IPS-NIHi7 (cell line): ENCODE data around the gene REV3L.
"Not testable (repeated sequence)": the region's sequence is repeated elsewhere in the genome, so short reads cannot be mapped to it uniquely, and the experiment has no call there.

Experiments
- DNase-seq: peaks from one replicate; pipeline ENCODE4 v3.0.0; 2012; ENCODE audit warnings: mixed read lengths; ENCODE audit errors: extremely low spot score

The REV3L gene

GRCh38 chr6:111482959-111483735, at the start of gene REV3L:
Gene REV3L (minus strand): TSS chr6:111483218. CDS start chr6:111482888, 330 bp downstream.
- peak; percentile 76 for DNase-seq

- DNase-seq = no peak
These were observed 48.2 kb upstream of the REV3L start for GRCh38 chr6:111531185-111531584.

GRCh38 chr6:111530667-111531066, 47.6 kb upstream of the REV3L start:
- peak; percentile 24 for DNase-seq

- no peak for DNase-seq
These were observed 47.2 kb upstream of the REV3L start for GRCh38 chr6:111530218-111530617.

- DNase-seq = no peak
These were observed 44.3 kb upstream of the REV3L start for GRCh38 chr6:111527367-111527766.

GRCh38 chr6:111524735-111525134, 41.7 kb upstream of the REV3L start:
- no peak for DNase-seq

GRCh38 chr6:111524252-111524651, 41.2 kb upstream of the REV3L start:
- DNase-seq = no peak

GRCh38 chr6:111523484-111524167, 40.6 kb upstream of the REV3L start:
- no peak for DNase-seq

- no peak for DNase-seq
These were observed 39.5 kb upstream of the REV3L start for GRCh38 chr6:111522393-111523020.

- DNase-seq = no peak
These were observed 38.7 kb upstream of the REV3L start for GRCh38 chr6:111521497-111522270.

- no peak for DNase-seq
These were observed 37.5 kb upstream of the REV3L start for GRCh38 chr6:111520524-111520923.

GRCh38 chr6:111517965-111518364, 34.9 kb upstream of the REV3L start:
- peak; percentile 45 for DNase-seq

GRCh38 chr6:111515259-111515658, 32.2 kb upstream of the REV3L start:
- no peak for DNase-seq

- not testable (repeated sequence) for DNase-seq
These were observed 31.5 kb upstream of the REV3L start for GRCh38 chr6:111514531-111514930.

GRCh38 chr6:111507219-111507618, 24.2 kb upstream of the REV3L start:
- not testable (repeated sequence) for DNase-seq

GRCh38 chr6:111505498-111505897, 22.5 kb upstream of the REV3L start:
- DNase-seq = not testable (repeated sequence)

GRCh38 chr6:111503660-111504059, 20.6 kb upstream of the REV3L start:
- DNase-seq = no peak

GRCh38 chr6:111503194-111503593, 20.2 kb upstream of the REV3L start:
- DNase-seq = peak; percentile 51

GRCh38 chr6:111502154-111502553, 19.1 kb upstream of the REV3L start:
- DNase-seq = no peak

GRCh38 chr6:111499269-111499793, 16.3 kb upstream of the REV3L start:
- no peak for DNase-seq

- DNase-seq = no peak
These were observed 12.1 kb upstream of the REV3L start for GRCh38 chr6:111494951-111495635.
